ENCODE results near the gene IL26. TPM values are rescaled to one million over a fixed set of nuclear protein-coding genes. Genes with fewer than 3 reads are reported as not detected.

The IL26 gene
- total and polyA plus RNA-seq, 2 of the 4 experiments (the other 2 are of a cell fraction) = not detected

DNA sequence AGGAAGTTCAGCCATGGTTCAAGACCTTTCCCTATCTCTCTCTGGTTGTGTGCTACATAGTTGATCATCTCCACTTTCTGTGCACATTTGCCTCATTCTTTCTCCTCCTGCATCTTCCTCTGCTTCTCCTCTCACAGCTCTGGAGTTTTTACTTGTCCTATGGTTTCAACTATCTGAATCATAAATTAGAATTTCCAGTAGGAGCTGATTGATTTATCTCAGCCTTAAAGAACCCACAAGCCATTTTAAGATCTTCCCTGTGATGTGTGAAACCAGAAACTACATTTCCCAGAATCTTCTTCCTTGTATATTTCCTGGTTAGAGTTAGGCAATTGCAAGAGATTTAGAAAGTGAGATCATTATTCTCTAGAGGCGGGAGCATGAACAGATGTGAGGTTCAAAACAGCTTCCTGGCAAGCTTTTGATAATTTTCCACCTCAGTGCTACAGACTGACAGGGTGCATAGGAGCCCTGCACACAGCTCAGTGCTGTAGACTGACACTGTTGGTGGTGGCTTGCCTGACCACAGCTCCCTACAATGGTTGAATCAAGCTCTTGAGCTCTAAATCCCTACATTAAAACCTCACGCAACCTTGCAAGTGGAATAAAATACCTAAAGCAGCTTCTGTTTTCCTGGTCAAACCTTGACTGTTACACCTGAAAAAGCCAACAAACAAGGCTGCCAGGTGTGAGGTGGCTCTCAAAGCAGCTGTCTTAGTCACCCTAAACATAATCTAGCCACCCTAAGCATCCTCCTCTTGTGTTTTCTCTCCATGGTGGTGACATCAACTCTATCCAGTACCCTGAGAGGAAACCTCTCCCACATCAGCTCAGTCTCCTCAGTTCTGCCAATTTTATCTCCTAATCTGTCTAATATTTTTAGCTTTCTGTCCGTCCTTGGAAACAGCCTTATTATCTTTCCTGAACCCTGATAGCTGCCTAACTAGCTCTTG, 44.5 kb downstream of the IL26 start:
- Histone ChIP-seq H3K14ac (replicated peaks; ENCODE audit: low read depth, low read length) (no peak overlapping the region), H2AK9ac (replicated peaks; ENCODE audit: low read depth, low read length, poor library complexity) (no peak overlapping the region), H3K18ac (ENCODE audit: low read depth, low read length) (no peak overlapping the region), H3K4me3 (ENCODE audit: insufficient read depth, low read depth, low read length) (no peak overlapping the region), H3K56ac (ENCODE audit: extremely low read depth, insufficient read depth, low read length) (no peak overlapping the region), H3K4me2 (ENCODE audit: low read depth, low read length) (no peak overlapping the region), H4K20me1 (ENCODE audit: insufficient read depth, low read length) (no peaks in the 10 kb centered on the region), H2AFZ (replicated peaks; ENCODE audit: low read length, poor library complexity) (no peak overlapping the region), H2BK120ac (ENCODE audit: low read depth, low read length) (no peak overlapping the region), H3K9ac (ENCODE audit: low read depth, low read length) (no peak overlapping the region), H3K4me1 (ENCODE audit: control insufficient read depth, insufficient read depth, low read length) (no peaks in the 10 kb centered on the region), H3K27ac (ENCODE audit: insufficient read depth, low read length) (no peak overlapping the region), H3K4ac (ENCODE audit: low read depth, low read length) (no peak overlapping the region), H4K5ac (ENCODE audit: low read depth, low read length) (no peak overlapping the region), H2BK5ac (ENCODE audit: low read depth, low read length, poor library complexity, severe bottlenecking) (no peak overlapping the region), H3K9me3 (ENCODE audit: control insufficient read depth, insufficient read depth, low read length) (no peaks in the 10 kb centered on the region), H4K91ac (ENCODE audit: insufficient read depth, low read depth, low read length) (no peak overlapping the region), H3K23ac (ENCODE audit: low read depth, low read length) (no peak overlapping the region), H2BK15ac (ENCODE audit: low read depth, low read length) (no peak overlapping the region), H2BK20ac (ENCODE audit: low read depth, low read length) (no peak overlapping the region), H3K79me1 (ENCODE audit: low read depth in 1 of 2, low read length in 2 of 2) (no peaks in the 10 kb centered on the region), H3K36me3 (ENCODE audit: control insufficient read depth, insufficient read depth, low read length) (no peaks in the 10 kb centered on the region), H3K27me3 (ENCODE audit: control insufficient read depth, insufficient read depth, low read length) (no peaks in the 10 kb centered on the region; the same call in 1 of the 2 replicates), H2AK5ac (ENCODE audit: low read depth, low read length) (no peak overlapping the region), H3K9me1 (ENCODE audit: insufficient read depth, low read length) (no peaks in the 10 kb centered on the region), H4K8ac (ENCODE audit: low read depth in 2 of 2, low read length in 2 of 2) (no peak overlapping the region)
- in situ Hi-C loops (cut with MboI; ENCODE audit: low sequenced_read_pairs) = no loop called here
- intact Hi-C loops (cut with micrococcal nuclease) = no loop called here
- ChIA-PET POLR2A (ENCODE audit: unreplicated experiment) (no interaction called here), CTCF (no interaction called here)
- DNase-seq (no peak), ATAC-seq (ENCODE audit: low read depth) (no peak)
- TF ChIP-seq MAFK (IDR thresholded peaks at IDR 0.05; ENCODE audit: low read depth, low read length) (no peak), CEBPB (IDR thresholded peaks at IDR 0.05; ENCODE audit: low read depth, low read length) (no peak), NFE2L2 (IDR thresholded peaks at IDR 0.05; ENCODE audit: low read depth, low read length) (no peak), MAZ (IDR thresholded peaks at IDR 0.05; ENCODE audit: borderline replicate concordance, low read depth, low read length) (no peak), CHD1 (IDR thresholded peaks at IDR 0.05; ENCODE audit: low read depth, low read length) (no peak)
- TF ChIP-seq, protein P1, sequence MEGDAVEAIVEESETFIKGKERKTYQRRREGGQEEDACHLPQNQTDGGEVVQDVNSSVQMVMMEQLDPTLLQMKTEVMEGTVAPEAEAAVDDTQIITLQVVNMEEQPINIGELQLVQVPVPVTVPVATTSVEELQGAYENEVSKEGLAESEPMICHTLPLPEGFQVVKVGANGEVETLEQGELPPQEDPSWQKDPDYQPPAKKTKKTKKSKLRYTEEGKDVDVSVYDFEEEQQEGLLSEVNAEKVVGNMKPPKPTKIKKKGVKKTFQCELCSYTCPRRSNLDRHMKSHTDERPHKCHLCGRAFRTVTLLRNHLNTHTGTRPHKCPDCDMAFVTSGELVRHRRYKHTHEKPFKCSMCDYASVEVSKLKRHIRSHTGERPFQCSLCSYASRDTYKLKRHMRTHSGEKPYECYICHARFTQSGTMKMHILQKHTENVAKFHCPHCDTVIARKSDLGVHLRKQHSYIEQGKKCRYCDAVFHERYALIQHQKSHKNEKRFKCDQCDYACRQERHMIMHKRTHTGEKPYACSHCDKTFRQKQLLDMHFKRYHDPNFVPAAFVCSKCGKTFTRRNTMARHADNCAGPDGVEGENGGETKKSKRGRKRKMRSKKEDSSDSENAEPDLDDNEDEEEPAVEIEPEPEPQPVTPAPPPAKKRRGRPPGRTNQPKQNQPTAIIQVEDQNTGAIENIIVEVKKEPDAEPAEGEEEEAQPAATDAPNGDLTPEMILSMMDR (conservative IDR thresholded peaks at IDR 0.05; ENCODE audit: low read depth, low read length) = no peak
- 57% methylated on average over 2 of the region's 3 CpGs; no CpG with 5 or more reads in 1 of the 2 experiments for WGBS, 2 experiments (ENCODE audit: extremely low coverage in 2 of 2, insufficient read length in 1 of 2)
- no TSS peak for BruUV-seq (replicated peaks)
- dilution Hi-C loops (cut with HindIII; ENCODE audit: low sequenced_read_pairs, unreplicated experiment) = no loop called here
